K562 (cell line): ENCODE measurements around the gene EXOC4. TPM values are rescaled to one million over a fixed set of nuclear protein-coding genes. Genes with fewer than 3 reads are reported as not detected.

ENCODE experiments used
- ATAC-seq: fragments of 200-7000 bp; cut with Tn5 transposase; 3 replicates; pipeline ENCODE4 v1.9.1; 2020; ENCODE audit warnings: moderate library complexity
- BruUV-seq: library from RNA; stranded (reverse); fragments of 400-500 nt; replicated peaks from 2 replicates; lab custom pipeline; 2021; lab: Mats Ljungman, UMichigan
- CTCF ChIA-PET: fragments of 300-600 bp; formaldehyde crosslinking; extraction: SDS; loops from one replicate; lab custom pipeline; 2021; ENCODE audit warnings: low intra/inter-chr PET ratio; lab: Yijun Ruan, JAX
- POLR2A ChIA-PET: fragments of 300-600, 350-650 bp; sonication (Branson Sonifier 250); formaldehyde crosslinking; extraction: SDS; loops from one replicate; lab custom pipeline; 2021; ENCODE audit warnings: antibody characterized with exemption, inconsistent platforms; lab: Yijun Ruan, JAX
- DNase-seq, 4 experiments: peaks; one replicate each; pipeline versions ENCODE4 v3.0.0 to v3.0.0-alpha.2; 2011 to 2018; ENCODE audit warnings: low spot score in 3 of 4, mixed read lengths in 3 of 4; ENCODE audit errors: extremely low read depth in 1 of 4
- FAIRE-seq: peaks from 2 replicates; lab custom pipeline; 2011; peaks lifted over from hg19 to GRCh38; lab: Jason Lieb, UNC
- H2AFZ ChIP-seq: 2 replicates; pipeline ENCODE4 v1.6.0; 2011; ENCODE audit warnings: low read depth, low read length, control low read depth, inconsistent platforms
- H3K27ac ChIP-seq: fragments of 200-600 bp; 3 replicates; pipeline ENCODE4 v1.8.0; 2011; ENCODE audit warnings: low read depth, mild to moderate bottlenecking, control low read depth, inconsistent platforms, low read length, moderate library complexity, mixed read lengths; ENCODE audit errors: extremely low read depth
- H3K27me3 ChIP-seq, 2 experiments: fragments of 300-600 bp in 1 of 2; 2 replicates in 1 of 2; 3 replicates in 1 of 2; pipeline versions ENCODE4 v1.6.0 to v1.8.0; 2011; ENCODE audit warnings: inconsistent platforms in 2 of 2, low read length in 2 of 2, mild to moderate bottlenecking in 1 of 2, mixed read lengths in 1 of 2, moderate library complexity in 1 of 2; ENCODE audit not compliant: control insufficient read depth in 2 of 2, insufficient read depth in 2 of 2
- H3K36me3 ChIP-seq: fragments of 300-600 bp; 3 replicates; pipeline ENCODE4 v1.8.0; 2011; ENCODE audit warnings: mild to moderate bottlenecking, low read length, inconsistent platforms; ENCODE audit not compliant: control insufficient read depth, insufficient read depth
- H3K4me1 ChIP-seq, 2 experiments: fragments of 200-600 bp in 1 of 2; replicated peaks in 1 of 2; 2 replicates in 1 of 2; 3 replicates in 1 of 2; pipeline versions ENCODE4 v1.5.1 to v1.8.0; 2011; ENCODE audit warnings: inconsistent platforms in 2 of 2, low read length in 2 of 2, mild to moderate bottlenecking in 1 of 2, mixed read lengths in 1 of 2, moderate library complexity in 1 of 2; ENCODE audit not compliant: control insufficient read depth in 2 of 2, insufficient read depth in 2 of 2
- H3K4me2 ChIP-seq: 2 replicates; pipeline ENCODE4 v1.6.1; 2011; ENCODE audit warnings: low read length, control low read depth, inconsistent platforms, mixed read lengths; ENCODE audit not compliant: insufficient read depth
- H3K4me3 ChIP-seq: fragments of 200-600 bp; sonication (generic), shearing (Covaris generic); 2 replicates; pipeline ENCODE4 v1.5.1; 2016; ENCODE audit warnings: control low read depth, inconsistent platforms
- H3K79me2 ChIP-seq: fragments of 200-600 bp; 3 replicates; pipeline ENCODE4 v1.8.0; 2011; ENCODE audit warnings: low read length, inconsistent platforms; ENCODE audit not compliant: control insufficient read depth, insufficient read depth
- H3K9ac ChIP-seq, 2 experiments: 2 replicates each; pipeline versions ENCODE4 v1.6.0 to v1.6.1; 2011; ENCODE audit warnings: low read depth in 2 of 2, low read length in 2 of 2, control low read depth in 1 of 2, inconsistent platforms in 1 of 2, mild to moderate bottlenecking in 1 of 2, mixed read lengths in 1 of 2; ENCODE audit not compliant: insufficient read depth in 1 of 2
- H3K9me1 ChIP-seq: one replicate; pipeline ENCODE4 v1.6.0; 2011; ENCODE audit warnings: inconsistent platforms, mild to moderate bottlenecking, low read length, moderate library complexity; ENCODE audit not compliant: control insufficient read depth, insufficient read depth
- H3K9me3 ChIP-seq: replicated peaks from 2 replicates; pipeline ENCODE4 v1.5.1; 2011; ENCODE audit warnings: low read depth, low read length, inconsistent platforms; ENCODE audit not compliant: control insufficient read depth, insufficient read depth
- H4K20me1 ChIP-seq: replicated peaks from 2 replicates; pipeline ENCODE4 v1.6.1; 2011; ENCODE audit warnings: low read length, inconsistent platforms, mixed read lengths; ENCODE audit not compliant: control insufficient read depth, insufficient read depth
- BRD9 ChIP-seq: fragments of 450-650 bp; IDR thresholded peaks from 2 replicates; pipeline ENCODE4 v1.6.1; 2018; ENCODE audit warnings: low read depth; ENCODE audit not compliant: partially characterized antibody
- CBX5 ChIP-seq: IDR thresholded peaks from 2 replicates; pipeline ENCODE4 v1.6.1; 2014; ENCODE audit warnings: low read depth, borderline replicate concordance
- CTBP1 ChIP-seq: fragments of 450-650 bp; IDR thresholded peaks from 2 replicates; pipeline ENCODE4 v1.6.1; 2016; ENCODE audit warnings: borderline replicate concordance
- GTF2E2 ChIP-seq: fragments of 200-800 bp; sonication (Bioruptor generic); IDR thresholded peaks from 2 replicates; pipeline ENCODE4 v1.6.1; 2016; ENCODE audit warnings: missing genetic modification characterization, missing compliant biosample characterization
- KDM4B ChIP-seq, 2 experiments: fragments of 450-650 bp in 1 of 2; sonication (generic) in 1 of 2; IDR thresholded peaks; 2 replicates each; pipeline ENCODE4 v1.6.1; 2016 to 2017; ENCODE audit warnings: borderline replicate concordance in 2 of 2, antibody characterized with exemption in 1 of 2, low read depth in 1 of 2, mild to moderate bottlenecking in 1 of 2
- MAZ ChIP-seq, 2 experiments: fragments of 450-650 bp in 1 of 2; sonication (generic) in 1 of 2; formaldehyde crosslinking; IDR thresholded peaks in 1 of 2; conservative IDR thresholded peaks in 1 of 2; 2 replicates each; pipeline versions ENCODE4 v1.4.0 to v1.5.0; 2020; ENCODE audit warnings: mild to moderate bottlenecking in 1 of 2, missing genetic modification reagents in 1 of 2
- MCM7 ChIP-seq, 2 experiments: fragments of 450-650 bp; IDR thresholded peaks; 2 replicates each; pipeline ENCODE4 v1.6.1; 2016 to 2018
- MEF2D ChIP-seq: conservative IDR thresholded peaks from 2 replicates; pipeline ENCODE4 v1.6.1; 2016; ENCODE audit warnings: low read depth, missing genetic modification characterization, missing compliant biosample characterization
- NEUROD1 ChIP-seq: fragments of 150-350 bp; IDR thresholded peaks from 2 replicates; pipeline ENCODE4 v1.6.1; 2014; ENCODE audit warnings: borderline replicate concordance, low read length, low read depth; ENCODE audit not compliant: partially characterized antibody
- POLR2G ChIP-seq: fragments of 200-400 bp; formaldehyde crosslinking; IDR thresholded peaks from 2 replicates; pipeline ENCODE4 v1.6.1; 2017; ENCODE audit warnings: low read depth, mild to moderate bottlenecking, antibody characterized with exemption, low read length, moderate library complexity
- PRPF4 ChIP-seq: fragments of 200-400 bp; formaldehyde crosslinking; IDR thresholded peaks from one replicate; pipeline ENCODE4 v1.6.1; 2017; ENCODE audit warnings: low read length, low read depth, mild to moderate bottlenecking; ENCODE audit not compliant: insufficient read depth, poor library complexity, severe bottlenecking
- ZFX ChIP-seq: sonication (generic); formaldehyde crosslinking; IDR thresholded peaks from 2 replicates; pipeline ENCODE4 v1.8.0; 2022; ENCODE audit warnings: mild to moderate bottlenecking, missing genetic modification reagents, moderate library complexity
- ZNF398 ChIP-seq: fragments of 250-450 bp; sonication (Bioruptor Pico); IDR thresholded peaks from 2 replicates; pipeline ENCODE4 v1.8.0; 2021; ENCODE audit warnings: moderate library complexity, mild to moderate bottlenecking, inconsistent platforms
- ZNF764 ChIP-seq: fragments of 250-450 bp; sonication (Bioruptor Pico); IDR thresholded peaks from 2 replicates; pipeline ENCODE4 v1.4.0; 2020; ENCODE audit warnings: low read depth, mild to moderate bottlenecking, moderate library complexity
- ZNF766 ChIP-seq: fragments of 200-800 bp; sonication (Bioruptor generic); conservative IDR thresholded peaks from 2 replicates; pipeline ENCODE4 v1.6.1; 2016; ENCODE audit warnings: missing genetic modification characterization, missing compliant biosample characterization
- WGBS: fragments of 100-300 bp; shearing (Covaris generic); methylation state at CpG from one replicate; pipeline ENCODE4 v1.1.6; 2016; ENCODE audit warnings: low coverage, mixed read lengths; ENCODE audit not compliant: insufficient coverage; ENCODE audit errors: missing lambda C conversion rate; 5-methylcytosine and 5-hydroxymethylcytosine counted together
- in situ Hi-C: fragments of 300-500 bp; cut with MboI; formaldehyde crosslinking; loops from 4 replicates; pipeline ENCODE4 v1.15.0; 2018; ENCODE audit warnings: inconsistent platforms, mixed read lengths
- intact Hi-C: fragments of 100-400 bp; cut with micrococcal nuclease; formaldehyde crosslinking; loops from 2 replicates; pipeline ENCODE4 v1.14.2; 2022
- polyA plus RNA-seq, 8 experiments: library from polyadenylated mRNA; depleted of rRNA in 4 of 8; stranded (reverse) in 5 of 8; unstranded in 3 of 8; fragments of >200 nt; fragmentation: Nextera tagmentation in 2 of 8; fragmentation: Illumina TruSeq in 1 of 8; extraction: Ambion mirVana in 2 of 8; extraction: Trizol in 1 of 8; gene quantifications; 2 replicates each; pipeline versions ENCODE4 v1.2.1 to v1.2.3, GENCODE V29; 2011 to 2014; ENCODE audit warnings: inconsistent platforms in 1 of 8, missing spikeins in 1 of 8
- total RNA-seq, 7 experiments: library from RNA; depleted of rRNA in 6 of 7; stranded (reverse); fragments of >200 nt in 6 of 7; fragmentation: Illumina TruSeq in 2 of 7; extraction: Trizol in 2 of 7; gene quantifications; 2 replicates each; pipeline versions ENCODE4 v1.2.1 to v1.2.3, GENCODE V29; 2011 to 2021; ENCODE audit warnings: low replicate concordance in 1 of 7

EXOC4 gene
- total and polyA plus RNA-seq, 9 of the 15 experiments (the other 6 are each of a cell fraction or from before 2014, with no cell fraction given): 18.5 to 73.1 (median 46.6) TPM

GRCh38 chr7:133552079-133552478 is 299.2 kb downstream of the EXOC4 start:
- no peaks in the 10 kb centered on the region for H3K79me2 ChIP-seq
- H2AFZ ChIP-seq: no peak overlapping the region
- H3K9me3 ChIP-seq: no peaks in the 10 kb centered on the region
- POLR2A ChIA-PET: no interaction called here
- no TSS peak for BruUV-seq
- H3K4me3 ChIP-seq: no peak overlapping the region
- H4K20me1 ChIP-seq: no peaks in the 10 kb centered on the region
- intact Hi-C loops: no loop called here
- DNase-seq (no peak), ATAC-seq (no peak), FAIRE-seq (no peak)
- H3K4me2 ChIP-seq: no peak overlapping the region
- TF ChIP-seq MAZ (CRISPR knock-in tag; conservative IDR thresholded peaks at IDR 0.05 in 1 of 2, IDR thresholded peaks at IDR 0.05 in 1 of 2): no peak
- no peak for TF ChIP-seq CBX5
- no peak for TF ChIP-seq MCM7 (IDR thresholded peaks at IDR 0.05)
- TF ChIP-seq ZFX (CRISPR knock-in tag): no peak
- TF ChIP-seq ZNF764: no peak
- no peaks in the 10 kb centered on the region for H3K9me1 ChIP-seq
- H3K36me3 ChIP-seq: no peaks in the 10 kb centered on the region
- WGBS: 55% methylated on average over 1 of the region's 1 CpG
- CTCF ChIA-PET: no interaction called here
- in situ Hi-C loops: no loop called here
- H3K4me1 ChIP-seq: no peaks in the 10 kb centered on the region
- no peak overlapping the region for H3K27ac ChIP-seq
- no peak overlapping the region for H3K9ac ChIP-seq
- H3K27me3 ChIP-seq: no peaks in the 10 kb centered on the region

GRCh38 chr7:133554330-133554729 is 301.5 kb downstream of the EXOC4 start:
- H3K4me2 ChIP-seq: no peak overlapping the region
- BruUV-seq: no TSS peak
- 69% methylated on average over 2 of the region's 2 CpGs for WGBS
- ATAC-seq (no peak), FAIRE-seq (no peak), DNase-seq (no peak)
- no peaks in the 10 kb centered on the region for H3K79me2 ChIP-seq
- no peak overlapping the region for H2AFZ ChIP-seq
- no peaks in the 10 kb centered on the region for H4K20me1 ChIP-seq
- ChIA-PET CTCF (no interaction called here), POLR2A (interaction anchor here (0.6 kb wide), 1 partner anchor 1140 kb away, joined by 3 read pairs; no protein-coding TSS in a partner anchor)
- no peaks in the 10 kb centered on the region for H3K36me3 ChIP-seq
- intact Hi-C loops: no loop called here
- no peaks in the 10 kb centered on the region for H3K9me3 ChIP-seq
- H3K9me1 ChIP-seq: no peaks in the 10 kb centered on the region
- H3K9ac ChIP-seq: no peak overlapping the region
- no peak overlapping the region for H3K4me3 ChIP-seq
- no peaks in the 10 kb centered on the region for H3K27me3 ChIP-seq
- H3K27ac ChIP-seq: no peak overlapping the region
- in situ Hi-C loops: no loop called here
- no peaks in the 10 kb centered on the region for H3K4me1 ChIP-seq
- no peak for TF ChIP-seq BRD9
- no peak for TF ChIP-seq MEF2D (tag)
- no peak for TF ChIP-seq ZNF398 (CRISPR knock-in tag)
- TF ChIP-seq ZNF766 (CRISPR knock-in tag): no peak
- TF ChIP-seq PRPF4: no peak
- TF ChIP-seq GTF2E2 (tag): no peak
- TF ChIP-seq KDM4B (IDR thresholded peaks at IDR 0.05; ENCODE audit: borderline replicate concordance in 2 of 2, low read depth in 1 of 2): no peak
- TF ChIP-seq NEUROD1: no peak
- no peak for TF ChIP-seq POLR2G
- no peak for TF ChIP-seq CTBP1
